HCT116 (cell line): ENCODE results near the gene SALL3. TPM values are rescaled to one million over a fixed set of nuclear protein-coding genes. Genes with fewer than 3 reads are reported as not detected.

Source experiments
- ATAC-seq: fragments of 200-7000 bp; cut with Tn5 transposase; 2 replicates; pipeline ENCODE4 v1.9.1; 2020; ENCODE audit warnings: mild to moderate bottlenecking, moderate library complexity
- BruUV-seq: library from RNA; stranded (reverse); fragments of 400-500 nt; replicated peaks from 2 replicates; lab custom pipeline; 2021; lab: Mats Ljungman, UMichigan
- CTCF ChIA-PET: fragments of 300-600 bp; sonication (Branson Sonifier 250); formaldehyde crosslinking; loops from one replicate; lab custom pipeline; 2021; ENCODE audit warnings: antibody characterized with exemption; lab: Charles Lee
- POLR2A ChIA-PET: fragments of 300-600, 350-600 bp; sonication (Branson Sonifier 250); formaldehyde crosslinking; loops from one replicate; lab custom pipeline; 2021; ENCODE audit warnings: antibody characterized with exemption; lab: Charles Lee
- RAD21 ChIA-PET, 2 experiments: fragments of 300-600 bp; sonication (Branson Sonifier 250); formaldehyde crosslinking; loops; one replicate each; lab custom pipeline; 2023; ENCODE audit warnings: low total read pairs in 2 of 2; ENCODE audit not compliant: uncharacterized antibody in 2 of 2, unreplicated experiment in 2 of 2, low non-redundant PET in 1 of 2; lab: Charles Lee
- DNase-seq: peaks from one replicate; pipeline ENCODE4 v3.0.0-alpha.2; 2010; ENCODE audit warnings: low read depth, low spot score
- H2AFZ ChIP-seq: fragments of 200-600 bp; shearing (Covaris generic), sonication (generic); 2 replicates; pipeline ENCODE4 v1.6.1; 2017; ENCODE audit warnings: low read depth, mixed run types, mixed read lengths, antibody characterized with exemption, low read length; ENCODE audit not compliant: poor library complexity, severe bottlenecking
- H3K27ac ChIP-seq: 2 replicates; pipeline ENCODE4 v1.5.1; 2012; ENCODE audit warnings: low read depth, low read length
- H3K27me3 ChIP-seq: fragments of 200-600 bp; sonication (generic); 2 replicates; pipeline ENCODE4 v1.6.1; 2016; ENCODE audit warnings: mixed run types, low read length, mixed read lengths; ENCODE audit not compliant: insufficient read depth
- H3K36me3 ChIP-seq, 2 experiments: fragments of 200-500 bp in 1 of 2; fragments of 200-600 bp in 1 of 2; sonication (Bioruptor generic) in 1 of 2; sonication (generic) in 1 of 2; 2 replicates each; pipeline versions ENCODE4 v1.5.1 to v1.6.1; 2014 to 2016; ENCODE audit warnings: low read length in 2 of 2, inconsistent platforms in 1 of 2, mixed read lengths in 1 of 2, mixed run types in 1 of 2; ENCODE audit not compliant: insufficient read depth in 2 of 2, control insufficient read depth in 1 of 2
- H3K4me1 ChIP-seq, 2 experiments: fragments of 200-600 bp in 1 of 2; sonication (generic) in 1 of 2; 2 replicates each; pipeline versions ENCODE4 v1.5.1 to v1.6.1; 2012 to 2017; ENCODE audit warnings: low read length in 2 of 2, inconsistent platforms in 1 of 2, mild to moderate bottlenecking in 1 of 2, mixed read lengths in 1 of 2, mixed run types in 1 of 2, moderate library complexity in 1 of 2; ENCODE audit not compliant: insufficient read depth in 2 of 2, control insufficient read depth in 1 of 2
- H3K4me2 ChIP-seq: fragments of 200-600 bp; sonication (generic); 2 replicates; pipeline ENCODE4 v1.6.1; 2017; ENCODE audit warnings: mixed run types, low read length, mixed read lengths
- H3K4me3 ChIP-seq, 2 experiments: fragments of 200-600 bp in 1 of 2; sonication (generic) in 1 of 2; replicated peaks in 1 of 2; 2 replicates each; pipeline ENCODE4 v1.5.1; 2011 to 2016; ENCODE audit warnings: low read length in 2 of 2, control low read depth in 1 of 2, low read depth in 1 of 2, mild to moderate bottlenecking in 1 of 2, mixed read lengths in 1 of 2, mixed run types in 1 of 2
- H3K79me2 ChIP-seq: fragments of 200-600 bp; sonication (generic); 2 replicates; pipeline ENCODE4 v1.6.1; 2017; ENCODE audit warnings: mild to moderate bottlenecking, mixed run types, low read length, moderate library complexity, mixed read lengths; ENCODE audit not compliant: insufficient read depth
- H3K9ac ChIP-seq: fragments of 200-600 bp; sonication (generic); 2 replicates; pipeline ENCODE4 v1.6.1; 2016; ENCODE audit warnings: low read length, mixed read lengths
- H3K9me2 ChIP-seq: fragments of 200-600 bp; sonication (generic), shearing (Covaris generic); 2 replicates; pipeline ENCODE4 v1.6.1; 2017; ENCODE audit warnings: mixed run types, mild to moderate bottlenecking, moderate library complexity; ENCODE audit not compliant: insufficient read depth
- H3K9me3 ChIP-seq, 2 experiments: fragments of 200-500 bp in 1 of 2; fragments of 200-600 bp in 1 of 2; sonication (Bioruptor generic) in 1 of 2; sonication (generic) in 1 of 2; 2 replicates each; pipeline ENCODE4 v1.6.1; 2014 to 2017; ENCODE audit warnings: low read length in 2 of 2, mixed read lengths in 2 of 2, inconsistent platforms in 1 of 2, low read depth in 1 of 2, mild to moderate bottlenecking in 1 of 2, mixed run types in 1 of 2, moderate library complexity in 1 of 2; ENCODE audit not compliant: control insufficient read depth in 1 of 2, insufficient read depth in 1 of 2
- H4K20me1 ChIP-seq: fragments of 200-600 bp; sonication (generic), shearing (Covaris generic); 2 replicates; pipeline ENCODE4 v1.6.1; 2017; ENCODE audit warnings: mixed run types, mild to moderate bottlenecking, moderate library complexity; ENCODE audit not compliant: insufficient read depth
- CBX3 ChIP-seq: IDR thresholded peaks from 2 replicates; pipeline ENCODE4 v1.6.1; 2012; ENCODE audit warnings: low read depth
- CEBPB ChIP-seq: IDR thresholded peaks from 2 replicates; pipeline ENCODE4 v1.6.1; 2012; ENCODE audit warnings: low read depth
- CTCF ChIP-seq, 3 experiments: fragments of 200-600 bp in 1 of 3; sonication (generic) in 1 of 3; IDR thresholded peaks in 2 of 3; conservative IDR thresholded peaks in 1 of 3; 2 replicates each; pipeline ENCODE4 v1.5.1; 2012 to 2017; ENCODE audit warnings: low read depth in 2 of 3, low read length in 2 of 3, antibody characterized with exemption in 1 of 3, borderline replicate concordance in 1 of 3, control low read depth in 1 of 3, mild to moderate bottlenecking in 1 of 3, mixed read lengths in 1 of 3, mixed run types in 1 of 3, moderate library complexity in 1 of 3; ENCODE audit not compliant: insufficient read depth in 1 of 3
- EGR1 ChIP-seq: IDR thresholded peaks from 2 replicates; pipeline ENCODE4 v1.6.1; 2012; ENCODE audit warnings: low read depth
- ELF1 ChIP-seq: IDR thresholded peaks from 2 replicates; pipeline ENCODE4 v1.6.1; 2012; ENCODE audit warnings: low read depth, borderline replicate concordance
- EZH2 ChIP-seq: fragments of 200-600 bp; sonication (generic); IDR thresholded peaks from 2 replicates; pipeline ENCODE4 v1.6.1; 2017; ENCODE audit warnings: antibody characterized with exemption, mixed run types
- FOSL1 ChIP-seq: IDR thresholded peaks from 2 replicates; pipeline ENCODE4 v1.6.1; 2012; ENCODE audit warnings: low read depth
- JUND ChIP-seq: IDR thresholded peaks from 2 replicates; pipeline ENCODE4 v1.6.1; 2012
- POLR2A ChIP-seq: IDR thresholded peaks from 2 replicates; pipeline ENCODE4 v1.7.0; 2011; ENCODE audit warnings: borderline replicate concordance; ENCODE audit not compliant: insufficient read depth, insufficient read length; ENCODE audit errors: extremely low read depth
- POLR2AphosphoS5 ChIP-seq: IDR thresholded peaks from 2 replicates; pipeline ENCODE4 v1.6.1; 2011; ENCODE audit warnings: mild to moderate bottlenecking, low read depth, low read length, moderate library complexity
- RAD21 ChIP-seq: IDR thresholded peaks from 2 replicates; pipeline ENCODE4 v1.6.1; 2012; ENCODE audit warnings: low read depth, mild to moderate bottlenecking
- SP1 ChIP-seq: IDR thresholded peaks from 2 replicates; pipeline ENCODE4 v1.6.1; 2012; ENCODE audit warnings: low read depth
- TCF7L2 ChIP-seq: IDR thresholded peaks from 2 replicates; pipeline ENCODE4 v1.7.0; 2011; ENCODE audit warnings: borderline replicate concordance, inconsistent platforms; ENCODE audit not compliant: insufficient read depth, insufficient read length; ENCODE audit errors: extremely low read depth
- YY1 ChIP-seq: IDR thresholded peaks from 2 replicates; pipeline ENCODE4 v1.6.1; 2011; ENCODE audit warnings: low read length, low read depth, moderate library complexity, mild to moderate bottlenecking; ENCODE audit not compliant: insufficient replicate concordance; ENCODE audit errors: extremely low read depth
- intact Hi-C: fragments of 100-400 bp; cut with micrococcal nuclease; formaldehyde crosslinking; loops from 2 replicates; pipeline ENCODE4 v1.10.0; 2022
- total RNA-seq: library from RNA; stranded (reverse); gene quantifications from one replicate; pipeline ENCODE4 v1.2.1, GENCODE V29; 2021; ENCODE audit not compliant: unreplicated experiment
- TF ChIP-seq, protein P1 (sequence below): IDR thresholded peaks from 2 replicates; pipeline ENCODE4 v1.6.1; 2012
- TF ChIP-seq, protein P2 (sequence below): IDR thresholded peaks from 2 replicates; pipeline ENCODE4 v1.6.1; 2012
- TF ChIP-seq, protein P3 (sequence below): IDR thresholded peaks from 2 replicates; pipeline ENCODE4 v1.6.1; 2012; ENCODE audit warnings: low read depth

SALL3 gene
- total RNA-seq, 1 experiment from 2014 or later = not detected

GRCh38 chr18:79048245-79048632 is 68.6 kb downstream of the SALL3 start:
- DNase-seq (no peak), ATAC-seq (0 out of 2 replicates have a peak, but pooled peaks have one; percentile 14)
- Histone ChIP-seq H4K20me1 (no peaks in the 10 kb centered on the region), H3K9me3 (no peaks in the 10 kb centered on the region), H3K4me1 (peaks cover 0 to 6% of the 10 kb centered on the region in 2 experiments; a peak in 3 of 4 replicates), H3K4me2 (peak overlapping the region; percentile 30; the same call in 1 of the 2 replicates), H3K27me3 (no peaks in the 10 kb centered on the region; the same call in 1 of the 2 replicates), H2AFZ (peak overlapping the region; percentile 26), H3K27ac (no peak overlapping the region), H3K4me3 (no peak overlapping the region), H3K9me2 (no peaks in the 10 kb centered on the region), H3K79me2 (no peaks in the 10 kb centered on the region), H3K9ac (no peak overlapping the region), H3K36me3 (no peaks in the 10 kb centered on the region)
- intact Hi-C loops = no loop called here
- POLR2A ChIA-PET = no interaction called here
- RAD21 ChIA-PET = no interaction called here
- TF ChIP-seq, protein P1, sequence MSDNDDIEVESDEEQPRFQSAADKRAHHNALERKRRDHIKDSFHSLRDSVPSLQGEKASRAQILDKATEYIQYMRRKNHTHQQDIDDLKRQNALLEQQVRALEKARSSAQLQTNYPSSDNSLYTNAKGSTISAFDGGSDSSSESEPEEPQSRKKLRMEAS = no peak
- TF ChIP-seq, protein P2, sequence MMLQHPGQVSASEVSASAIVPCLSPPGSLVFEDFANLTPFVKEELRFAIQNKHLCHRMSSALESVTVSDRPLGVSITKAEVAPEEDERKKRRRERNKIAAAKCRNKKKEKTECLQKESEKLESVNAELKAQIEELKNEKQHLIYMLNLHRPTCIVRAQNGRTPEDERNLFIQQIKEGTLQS = no peak
- TF ChIP-seq JUND (no peak), EZH2 (no peak), POLR2AphosphoS5 (no peak), POLR2A (no peak), EGR1 (no peak), FOSL1 (no peak), CTCF (IDR thresholded peaks at IDR 0.05 in 2 of 3, conservative IDR thresholded peaks at IDR 0.05 in 1 of 3; ENCODE audit: borderline replicate concordance in 1 of 3, insufficient read depth in 1 of 3, low read depth in 2 of 3, low read length in 2 of 3) (no peak), YY1 (no peak), CBX3 (no peak), ELF1 (no peak), TCF7L2 (no peak), RAD21 (no peak), CEBPB (no peak), SP1 (no peak)
- TF ChIP-seq, protein P3, sequence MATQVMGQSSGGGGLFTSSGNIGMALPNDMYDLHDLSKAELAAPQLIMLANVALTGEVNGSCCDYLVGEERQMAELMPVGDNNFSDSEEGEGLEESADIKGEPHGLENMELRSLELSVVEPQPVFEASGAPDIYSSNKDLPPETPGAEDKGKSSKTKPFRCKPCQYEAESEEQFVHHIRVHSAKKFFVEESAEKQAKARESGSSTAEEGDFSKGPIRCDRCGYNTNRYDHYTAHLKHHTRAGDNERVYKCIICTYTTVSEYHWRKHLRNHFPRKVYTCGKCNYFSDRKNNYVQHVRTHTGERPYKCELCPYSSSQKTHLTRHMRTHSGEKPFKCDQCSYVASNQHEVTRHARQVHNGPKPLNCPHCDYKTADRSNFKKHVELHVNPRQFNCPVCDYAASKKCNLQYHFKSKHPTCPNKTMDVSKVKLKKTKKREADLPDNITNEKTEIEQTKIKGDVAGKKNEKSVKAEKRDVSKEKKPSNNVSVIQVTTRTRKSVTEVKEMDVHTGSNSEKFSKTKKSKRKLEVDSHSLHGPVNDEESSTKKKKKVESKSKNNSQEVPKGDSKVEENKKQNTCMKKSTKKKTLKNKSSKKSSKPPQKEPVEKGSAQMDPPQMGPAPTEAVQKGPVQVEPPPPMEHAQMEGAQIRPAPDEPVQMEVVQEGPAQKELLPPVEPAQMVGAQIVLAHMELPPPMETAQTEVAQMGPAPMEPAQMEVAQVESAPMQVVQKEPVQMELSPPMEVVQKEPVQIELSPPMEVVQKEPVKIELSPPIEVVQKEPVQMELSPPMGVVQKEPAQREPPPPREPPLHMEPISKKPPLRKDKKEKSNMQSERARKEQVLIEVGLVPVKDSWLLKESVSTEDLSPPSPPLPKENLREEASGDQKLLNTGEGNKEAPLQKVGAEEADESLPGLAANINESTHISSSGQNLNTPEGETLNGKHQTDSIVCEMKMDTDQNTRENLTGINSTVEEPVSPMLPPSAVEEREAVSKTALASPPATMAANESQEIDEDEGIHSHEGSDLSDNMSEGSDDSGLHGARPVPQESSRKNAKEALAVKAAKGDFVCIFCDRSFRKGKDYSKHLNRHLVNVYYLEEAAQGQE = no peak
- CTCF ChIA-PET = no interaction called here
- no TSS peak for BruUV-seq
